A549 (cell line): ENCODE measurements around the gene C11orf21. TPM values are rescaled to one million over a fixed set of nuclear protein-coding genes. Genes with fewer than 3 reads are reported as not detected.

ENCODE experiments used
- ATAC-seq, 2 experiments: fragments of 200-7000 bp in 1 of 2; fragments of >200 bp in 1 of 2; cut with Nextera tagmentation in 1 of 2; cut with Tn5 transposase in 1 of 2; 3 replicates each; pipeline versions ENCODE4 v1.8.0 to v1.9.1; 2018 to 2020; ENCODE audit warnings: mild to moderate bottlenecking in 1 of 2, moderate library complexity in 1 of 2
- CTCF ChIA-PET: fragments of 300-600 bp; sonication (Branson Sonifier 250); formaldehyde crosslinking; extraction: SDS; loops from one replicate; lab custom pipeline; 2021; ENCODE audit warnings: antibody characterized with exemption, inconsistent platforms; lab: Yijun Ruan, JAX
- POLR2A ChIA-PET: fragments of 350-600 bp; formaldehyde crosslinking; extraction: SDS; loops from one replicate; lab custom pipeline; 2021; ENCODE audit warnings: antibody characterized with exemption, inconsistent platforms; lab: Yijun Ruan, JAX
- DNase-seq, 2 experiments: peaks; one replicate each; pipeline versions ENCODE4 v3.0.0 to v3.0.0-alpha.2; 2011 to 2016; ENCODE audit warnings: low read depth in 1 of 2, low spot score in 1 of 2
- FAIRE-seq: peaks from 2 replicates; lab custom pipeline; 2011; peaks lifted over from hg19 to GRCh38; lab: Jason Lieb, UNC
- H3K27ac ChIP-seq, 2 experiments: fragments of >200 bp; sonication (Bioruptor Twin); formaldehyde crosslinking; 3 replicates each; pipeline ENCODE4 v1.5.1; 2016 to 2017
- H3K4me1 ChIP-seq: fragments of >200 bp; sonication (Bioruptor Twin); formaldehyde crosslinking; 3 replicates; pipeline ENCODE4 v1.6.1; 2016
- H3K4me2 ChIP-seq: fragments of >200 bp; sonication (Bioruptor Twin); formaldehyde crosslinking; 3 replicates; pipeline ENCODE4 v1.6.1; 2016
- H3K4me3 ChIP-seq: fragments of >200 bp; sonication (Bioruptor Twin); formaldehyde crosslinking; 3 replicates; pipeline ENCODE4 v1.5.1; 2016
- H3K9me3 ChIP-seq: fragments of >200 bp; sonication (Bioruptor Twin); formaldehyde crosslinking; 3 replicates; pipeline ENCODE4 v1.6.1; 2016
- CEBPB ChIP-seq, 2 experiments: fragments of >200 bp in 1 of 2; sonication (Bioruptor Twin) in 1 of 2; formaldehyde crosslinking in 1 of 2; IDR thresholded peaks; 2 replicates each; pipeline ENCODE4 v1.6.1; 2012 to 2016
- CHD4 ChIP-seq: fragments of 200-600 bp; sonication (generic); IDR thresholded peaks from 2 replicates; pipeline ENCODE4 v1.6.1; 2016; ENCODE audit warnings: antibody characterized with exemption, mild to moderate bottlenecking, borderline replicate concordance
- ESRRA ChIP-seq: fragments of 150-350 bp; IDR thresholded peaks from 2 replicates; pipeline ENCODE4 v1.6.1; 2014; ENCODE audit warnings: mild to moderate bottlenecking, low read length, borderline replicate concordance
- FOSB ChIP-seq: fragments of 250-450 bp; sonication (Bioruptor Pico); IDR thresholded peaks from 2 replicates; pipeline ENCODE4 v1.5.0; 2020; ENCODE audit warnings: mild to moderate bottlenecking, moderate library complexity
- FOSL2 ChIP-seq, 2 experiments: fragments of 450-650 bp in 1 of 2; fragments of >200 bp in 1 of 2; sonication (Bioruptor Twin) in 1 of 2; formaldehyde crosslinking; IDR thresholded peaks; 2 replicates each; pipeline versions ENCODE4 v1.5.0 to v1.6.1; 2016 to 2020; ENCODE audit warnings: mild to moderate bottlenecking in 1 of 2, moderate library complexity in 1 of 2
- GATA3 ChIP-seq: IDR thresholded peaks from 2 replicates; pipeline ENCODE4 v1.6.1; 2012; ENCODE audit warnings: borderline replicate concordance
- HDAC2 ChIP-seq: fragments of 200-600 bp; sonication (generic); IDR thresholded peaks from 2 replicates; pipeline ENCODE4 v1.6.1; 2016
- HEYL ChIP-seq: fragments of 250-450 bp; sonication (Bioruptor Pico); IDR thresholded peaks from 2 replicates; pipeline ENCODE4 v1.8.0; 2021; ENCODE audit warnings: mild to moderate bottlenecking, moderate library complexity
- JUN ChIP-seq, 2 experiments: fragments of >200 bp; sonication (Bioruptor Twin); formaldehyde crosslinking; IDR thresholded peaks; 2 replicates in 1 of 2; 3 replicates in 1 of 2; pipeline ENCODE4 v1.6.1; 2016 to 2017
- KDM1A ChIP-seq: fragments of 200-600 bp; sonication (generic); IDR thresholded peaks from 2 replicates; pipeline ENCODE4 v1.6.1; 2016; ENCODE audit warnings: low read depth, mild to moderate bottlenecking
- NFE2L2 ChIP-seq: fragments of 150-350 bp; conservative IDR thresholded peaks from 2 replicates; pipeline ENCODE4 v1.6.1; 2014; ENCODE audit warnings: low read length
- POLR2A ChIP-seq: IDR thresholded peaks from 2 replicates; pipeline ENCODE4 v1.6.1; 2012; ENCODE audit warnings: mild to moderate bottlenecking, low read length
- RAD21 ChIP-seq, 2 experiments: fragments of >200 bp in 1 of 2; sonication (Bioruptor Twin) in 1 of 2; formaldehyde crosslinking in 1 of 2; IDR thresholded peaks in 1 of 2; conservative IDR thresholded peaks in 1 of 2; 2 replicates in 1 of 2; 3 replicates in 1 of 2; pipeline ENCODE4 v1.6.1; 2012 to 2018; ENCODE audit warnings: inconsistent platforms in 1 of 2
- RARB ChIP-seq: fragments of 250-450 bp; sonication (Bioruptor Pico); IDR thresholded peaks from 2 replicates; pipeline ENCODE4 v1.8.0; 2021; ENCODE audit warnings: mild to moderate bottlenecking, moderate library complexity
- RFX5 ChIP-seq: fragments of 450-650 bp; IDR thresholded peaks from 2 replicates; pipeline ENCODE4 v1.7.1; 2014; ENCODE audit warnings: antibody characterized with exemption, mild to moderate bottlenecking, moderate library complexity
- RNF2 ChIP-seq: fragments of 200-600 bp; sonication (generic); IDR thresholded peaks from 2 replicates; pipeline ENCODE4 v1.6.1; 2016; ENCODE audit warnings: low read depth, mild to moderate bottlenecking, antibody characterized with exemption, moderate library complexity, borderline replicate concordance
- SMC3 ChIP-seq: fragments of >200 bp; sonication (Bioruptor Twin); formaldehyde crosslinking; IDR thresholded peaks from 3 replicates; pipeline ENCODE4 v1.6.1; 2018; ENCODE audit warnings: inconsistent platforms
- SREBF2 ChIP-seq: fragments of 450-650 bp; IDR thresholded peaks from 2 replicates; pipeline ENCODE4 v1.6.1; 2014; ENCODE audit warnings: mild to moderate bottlenecking, moderate library complexity
- TFCP2L1 ChIP-seq: fragments of 250-450 bp; sonication (Bioruptor Pico); IDR thresholded peaks from 2 replicates; pipeline ENCODE4 v1.5.0; 2021; ENCODE audit warnings: mild to moderate bottlenecking
- TP53 ChIP-seq: fragments of 250-450 bp; sonication (Bioruptor Pico); IDR thresholded peaks from 2 replicates; pipeline ENCODE4 v1.5.0; 2021; ENCODE audit warnings: mild to moderate bottlenecking, moderate library complexity
- WGBS: methylation state at CpG from one replicate; pipeline ENCODE4 v1.1.6; 2017; ENCODE audit errors: missing lambda C conversion rate; 5-methylcytosine and 5-hydroxymethylcytosine counted together
- polyA plus RNA-seq, 4 experiments: library from polyadenylated mRNA; depleted of rRNA in 3 of 4; stranded (reverse); fragments of >200 nt; fragmentation: RNase III in 1 of 4; extraction: RNeasy Plus Mini Kit Qiagen cat#74134 plus additional on column Dnase treatment in 1 of 4; gene quantifications; 2 replicates in 3 of 4; 3 replicates in 1 of 4; pipeline ENCODE4 v1.2.3, GENCODE V29; 2011 to 2017
- TF ChIP-seq, protein P1 (sequence below): fragments of 250-450 bp; sonication (Bioruptor Pico); IDR thresholded peaks from 2 replicates; pipeline ENCODE4 v1.5.0; 2020; ENCODE audit warnings: low read depth, mild to moderate bottlenecking, moderate library complexity
- TF ChIP-seq, protein P2 (sequence below): IDR thresholded peaks from 2 replicates; pipeline ENCODE4 v1.6.1; 2012
- TF ChIP-seq, protein P3 (sequence below): IDR thresholded peaks from 2 replicates; pipeline ENCODE4 v1.6.1; 2012

The C11orf21 gene
- polyA plus RNA-seq, 2 of the 4 experiments (the other 2 are of a cell fraction): not detected

DNA sequence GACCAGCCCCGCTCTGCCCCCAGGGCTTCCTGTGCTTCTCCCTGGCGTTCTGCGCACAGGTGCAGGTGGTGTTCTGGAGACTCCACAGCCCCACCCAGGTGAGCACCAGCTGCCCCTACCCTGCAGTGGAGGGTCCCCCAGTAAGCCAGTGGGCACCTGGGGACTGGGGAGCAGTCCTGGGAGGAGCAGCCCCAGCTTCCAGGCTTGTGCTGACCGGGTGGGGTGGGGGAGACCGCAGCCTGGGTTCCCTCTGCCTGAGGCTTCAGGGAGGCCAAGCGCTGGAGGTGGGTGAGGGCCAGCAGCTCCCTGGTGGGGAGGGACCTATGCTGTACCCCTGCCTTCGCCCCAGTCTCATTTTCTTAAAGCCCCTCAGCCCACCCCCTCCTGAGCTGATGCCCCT lies 7.0 kb upstream of the C11orf21 start:
- ATAC-seq (no peak), FAIRE-seq (no peak), DNase-seq (no peak)
- Histone ChIP-seq H3K4me2 (no peak overlapping the region), H3K4me3 (no peak overlapping the region), H3K4me1 (no peaks in the 10 kb centered on the region), H3K9me3 (no peaks in the 10 kb centered on the region), H3K27ac (no peak overlapping the region)
- no peak for TF ChIP-seq POLR2A
- WGBS: 78% methylated on average over 4 of the region's 7 CpGs
- ChIA-PET POLR2A (no interaction called here), CTCF (interaction anchor here (2.1 to 30.6 kb wide), 4 partner anchors 10 to 224 kb away, joined by 7 to 903 read pairs (median 28); partner anchors contain the start of gene TSSC4)

DNA sequence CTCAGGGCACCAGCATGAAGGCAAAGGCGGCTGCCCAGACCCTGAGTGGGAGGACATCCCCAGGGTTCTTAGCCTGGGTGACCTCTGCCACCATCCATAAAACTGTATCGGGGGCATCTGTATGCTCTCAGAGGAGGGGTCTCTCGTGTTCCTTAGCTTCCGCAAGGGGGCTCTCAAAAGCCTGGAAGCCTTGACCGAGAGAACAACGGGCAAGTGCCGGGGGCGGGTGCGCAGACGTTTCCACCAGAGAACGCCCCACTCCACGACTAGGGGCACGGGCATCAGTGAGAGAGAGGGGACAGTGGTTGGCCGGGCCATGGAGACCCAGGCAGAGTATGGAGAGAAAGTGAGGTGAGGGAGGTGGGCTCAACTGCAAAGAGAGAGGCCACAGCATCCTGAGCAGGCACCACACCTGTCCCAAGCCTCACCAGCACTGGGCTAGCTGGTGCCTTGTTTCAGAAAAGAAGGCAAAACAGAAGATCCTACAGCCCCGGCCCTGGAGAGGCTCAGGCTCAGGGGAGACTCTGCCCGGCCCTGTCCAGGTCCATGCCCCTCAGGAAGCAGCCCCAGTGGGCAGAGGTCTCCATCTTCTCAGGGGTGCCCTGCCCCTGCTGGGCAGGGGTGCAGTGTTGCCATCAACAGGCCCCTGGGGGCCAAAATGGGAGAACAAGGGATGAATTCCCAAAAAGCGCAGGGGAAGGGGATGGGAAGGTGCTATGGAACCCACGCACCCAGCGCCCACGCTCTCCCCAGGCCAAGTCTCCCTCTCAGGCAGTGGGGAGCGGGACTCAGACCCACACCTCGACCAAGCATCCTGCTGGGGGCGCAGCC lies 6.0 kb upstream of the C11orf21 start:
- TF ChIP-seq RARB (CRISPR knock-in tag) (no peak), GATA3 (no peak), FOSB (CRISPR knock-in tag) (no peak), ESRRA (no peak), TP53 (CRISPR knock-in tag) (no peak), TFCP2L1 (no peak), RFX5 (no peak), KDM1A (no peak), JUN (IDR thresholded peaks at IDR 0.05) (no peak)
- TF ChIP-seq, protein P1, sequence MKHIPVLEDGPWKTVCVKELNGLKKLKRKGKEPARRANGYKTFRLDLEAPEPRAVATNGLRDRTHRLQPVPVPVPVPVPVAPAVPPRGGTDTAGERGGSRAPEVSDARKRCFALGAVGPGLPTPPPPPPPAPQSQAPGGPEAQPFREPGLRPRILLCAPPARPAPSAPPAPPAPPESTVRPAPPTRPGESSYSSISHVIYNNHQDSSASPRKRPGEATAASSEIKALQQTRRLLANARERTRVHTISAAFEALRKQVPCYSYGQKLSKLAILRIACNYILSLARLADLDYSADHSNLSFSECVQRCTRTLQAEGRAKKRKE: no peak
- Histone ChIP-seq H3K27ac (no peak overlapping the region), H3K4me1 (no peaks in the 10 kb centered on the region), H3K9me3 (no peaks in the 10 kb centered on the region), H3K4me2 (no peak overlapping the region), H3K4me3 (no peak overlapping the region)
- ChIA-PET CTCF (interaction anchor here (1.0 to 30.6 kb wide), 10 partner anchors 9 to 121 kb away, joined by 3 to 903 read pairs (median 7); partner anchors contain the start of gene TSSC4), POLR2A (no interaction called here)
- DNase-seq (no peak), ATAC-seq (no peak), FAIRE-seq (no peak)
- WGBS: 76% methylated on average over 22 of the region's 23 CpGs

DNA sequence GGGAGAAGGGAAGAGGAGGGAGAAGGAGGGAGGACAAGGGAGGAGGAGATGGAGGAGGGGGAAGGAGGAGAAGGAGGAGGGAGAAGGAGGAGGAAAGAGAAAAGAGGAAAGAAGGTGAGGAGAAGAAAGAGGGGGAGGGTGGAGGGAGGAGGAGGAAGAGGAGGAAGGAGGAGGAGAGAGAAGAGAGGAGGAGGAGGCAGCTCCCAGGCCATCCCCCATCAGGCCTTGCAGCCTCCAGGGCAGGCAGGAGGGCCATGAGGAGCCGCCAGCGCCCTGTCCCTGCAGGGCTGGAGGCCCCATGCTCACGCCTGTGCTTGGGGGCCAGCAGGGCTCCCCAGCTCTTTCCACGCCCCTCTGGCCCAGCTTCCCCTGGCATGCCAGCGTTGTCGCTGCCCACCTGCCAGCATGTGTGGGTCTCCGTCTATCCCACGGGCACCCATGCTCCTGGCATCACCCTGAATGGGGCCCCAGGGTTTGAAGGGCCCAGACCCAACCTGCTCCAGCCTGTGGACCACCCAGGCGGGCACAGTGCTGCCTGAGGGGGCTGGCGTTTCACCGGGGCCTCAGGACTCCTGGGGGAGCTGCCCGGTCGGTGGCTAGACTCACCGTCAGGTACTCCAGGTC lies 5.3 kb upstream of the C11orf21 start:
- 84% methylated on average over 3 of the region's 14 CpGs for WGBS
- CTCF ChIA-PET: interaction anchor here (0.8 to 30.6 kb wide), 14 partner anchors 8 to 151 kb away, joined by 3 to 903 read pairs (median 6); partner anchors contain the start of gene TSSC4
- ATAC-seq (no peak), DNase-seq (no peak)
- H3K4me3 ChIP-seq: no peak overlapping the region
- H3K4me1 ChIP-seq: no peaks in the 10 kb centered on the region
- TF ChIP-seq, protein P1: no peak
- TF ChIP-seq CHD4 (no peak), RAD21 (conservative IDR thresholded peaks at IDR 0.05 in 1 of 2, IDR thresholded peaks at IDR 0.05 in 1 of 2) (no peak), CEBPB (IDR thresholded peaks at IDR 0.05) (no peak), FOSL2 (IDR thresholded peaks at IDR 0.05) (no peak), FOSL2 (CRISPR knock-in tag; IDR thresholded peaks at IDR 0.05) (no peak), RNF2 (no peak), NFE2L2 (no peak), SMC3 (no peak), HDAC2 (no peak), KDM1A (no peak), SREBF2 (no peak), HEYL (CRISPR knock-in tag) (no peak), GATA3 (no peak), JUN (IDR thresholded peaks at IDR 0.05) (no peak)
- TF ChIP-seq, protein P2, sequence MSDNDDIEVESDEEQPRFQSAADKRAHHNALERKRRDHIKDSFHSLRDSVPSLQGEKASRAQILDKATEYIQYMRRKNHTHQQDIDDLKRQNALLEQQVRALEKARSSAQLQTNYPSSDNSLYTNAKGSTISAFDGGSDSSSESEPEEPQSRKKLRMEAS: no peak
- TF ChIP-seq, protein P3, sequence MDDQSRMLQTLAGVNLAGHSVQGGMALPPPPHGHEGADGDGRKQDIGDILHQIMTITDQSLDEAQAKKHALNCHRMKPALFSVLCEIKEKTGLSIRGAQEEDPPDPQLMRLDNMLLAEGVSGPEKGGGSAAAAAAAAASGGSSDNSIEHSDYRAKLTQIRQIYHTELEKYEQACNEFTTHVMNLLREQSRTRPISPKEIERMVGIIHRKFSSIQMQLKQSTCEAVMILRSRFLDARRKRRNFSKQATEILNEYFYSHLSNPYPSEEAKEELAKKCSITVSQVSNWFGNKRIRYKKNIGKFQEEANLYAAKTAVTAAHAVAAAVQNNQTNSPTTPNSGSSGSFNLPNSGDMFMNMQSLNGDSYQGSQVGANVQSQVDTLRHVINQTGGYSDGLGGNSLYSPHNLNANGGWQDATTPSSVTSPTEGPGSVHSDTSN: no peak
- TF ChIP-seq, all 56 proteins: peak for 0
- POLR2A ChIA-PET: no interaction called here
- Histone ChIP-seq H3K9me3 (no peaks in the 10 kb centered on the region), H3K27ac (no peak overlapping the region), H3K4me2 (no peak overlapping the region)
- no peak for FAIRE-seq
